GM19238 (cell line): ENCODE results near the gene CYP46A1.
"Not testable (repeated sequence)": the region's sequence is repeated elsewhere in the genome, so short reads cannot be mapped to it uniquely, and the experiment has no call there.

Experiments
- DNase-seq: peaks from one replicate; pipeline ENCODE4 v3.0.0; 2011; ENCODE audit warnings: low spot score; ENCODE audit not compliant: insufficient read length

The CYP46A1 gene

DNA sequence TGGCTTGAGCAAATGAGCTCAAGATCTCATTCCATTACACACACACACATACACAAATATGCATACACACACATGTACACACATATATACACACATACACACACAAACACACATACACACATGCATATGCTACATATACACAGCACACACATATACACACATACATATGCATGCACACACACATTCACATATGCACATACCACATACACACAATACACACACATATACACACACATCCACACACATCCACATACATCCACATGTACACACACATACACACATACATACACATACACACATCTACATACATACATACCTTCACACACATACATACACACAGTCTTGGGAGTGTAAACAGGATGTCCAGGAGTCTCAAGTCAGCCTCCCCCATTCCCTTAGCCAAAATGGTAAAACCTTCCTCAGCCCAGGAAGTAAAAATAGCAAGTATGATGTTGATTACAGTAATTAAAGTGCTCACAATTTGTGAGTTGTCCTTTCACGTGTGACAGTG lies 26.4 kb upstream of the CYP46A1 start:
- DNase-seq: no peak

DNA sequence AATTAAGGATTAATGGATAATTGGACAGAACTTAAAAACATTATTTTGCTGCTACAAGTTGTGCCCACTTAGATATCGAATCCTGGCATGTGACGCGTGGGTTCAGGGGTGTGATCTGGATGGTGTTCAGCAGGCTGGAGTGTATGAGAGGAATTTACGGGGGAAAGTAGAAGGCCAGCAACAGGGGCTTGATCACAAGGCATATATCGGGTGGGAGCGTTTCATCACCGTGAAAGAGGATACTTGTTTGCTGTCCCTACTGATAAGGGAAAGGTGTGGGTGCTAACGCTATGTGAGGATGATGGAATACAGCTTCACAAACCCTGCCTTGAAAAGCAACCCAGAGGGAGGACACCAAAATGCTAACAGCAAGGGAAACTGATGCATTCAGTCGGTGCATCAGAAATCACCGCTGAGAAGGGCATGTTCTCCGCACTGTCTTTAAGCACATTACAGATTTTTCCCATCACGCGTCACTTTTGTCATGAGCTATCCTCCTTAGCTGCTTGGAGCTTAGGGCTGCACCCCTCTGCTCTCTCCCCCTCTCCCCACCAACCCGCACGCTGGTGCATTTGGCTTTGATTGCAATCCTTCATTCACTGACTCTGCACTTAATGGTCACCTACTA lies 25.8 kb upstream of the CYP46A1 start:
- no peak for DNase-seq

- no peak for DNase-seq
These were observed 24.8 kb upstream of the CYP46A1 start for GRCh38 chr14:99659333-99659741.

- no peak for DNase-seq
These were observed 24.0 kb upstream of the CYP46A1 start for GRCh38 chr14:99660006-99660566.

- DNase-seq: no peak
These were observed 23.3 kb upstream of the CYP46A1 start for GRCh38 chr14:99660794-99661193.

GRCh38 chr14:99661206-99661605 lies 22.9 kb upstream of the CYP46A1 start:
- not testable (repeated sequence) for DNase-seq

GRCh38 chr14:99662846-99663245 lies 21.3 kb upstream of the CYP46A1 start:
- DNase-seq: no peak

DNA sequence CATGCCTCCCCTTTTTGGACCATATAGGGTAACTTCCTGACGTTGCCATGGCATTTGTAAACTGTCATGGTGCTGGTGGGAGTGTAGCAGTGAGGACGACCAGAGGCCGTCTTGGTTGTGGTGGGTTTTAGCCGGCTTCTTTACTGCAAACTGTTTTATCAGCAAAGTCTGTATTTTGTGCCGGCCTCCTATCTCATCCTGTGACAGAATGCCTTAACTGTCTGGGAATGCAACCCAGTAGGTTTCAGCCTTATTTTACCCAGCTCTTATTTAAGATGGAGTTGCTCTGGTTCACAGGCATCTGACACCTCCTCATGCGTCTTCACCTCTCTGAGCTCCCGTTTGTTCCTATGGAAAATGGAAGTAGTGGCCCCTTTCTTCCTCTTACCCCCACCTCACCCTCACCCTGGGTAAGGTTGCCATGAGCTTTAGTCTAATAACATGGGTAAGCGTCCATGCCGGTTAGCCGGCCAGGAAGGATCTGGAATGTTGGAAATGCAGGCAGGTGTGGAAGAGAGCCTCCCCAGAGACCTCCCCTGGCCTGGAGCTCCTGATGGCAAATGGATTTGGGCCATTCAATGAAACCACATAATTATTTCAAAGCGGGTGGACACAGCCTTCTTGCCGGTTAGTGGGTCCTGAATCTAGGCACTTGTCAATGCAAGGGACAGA lies 20.6 kb upstream of the CYP46A1 start:
- no peak for DNase-seq

DNA sequence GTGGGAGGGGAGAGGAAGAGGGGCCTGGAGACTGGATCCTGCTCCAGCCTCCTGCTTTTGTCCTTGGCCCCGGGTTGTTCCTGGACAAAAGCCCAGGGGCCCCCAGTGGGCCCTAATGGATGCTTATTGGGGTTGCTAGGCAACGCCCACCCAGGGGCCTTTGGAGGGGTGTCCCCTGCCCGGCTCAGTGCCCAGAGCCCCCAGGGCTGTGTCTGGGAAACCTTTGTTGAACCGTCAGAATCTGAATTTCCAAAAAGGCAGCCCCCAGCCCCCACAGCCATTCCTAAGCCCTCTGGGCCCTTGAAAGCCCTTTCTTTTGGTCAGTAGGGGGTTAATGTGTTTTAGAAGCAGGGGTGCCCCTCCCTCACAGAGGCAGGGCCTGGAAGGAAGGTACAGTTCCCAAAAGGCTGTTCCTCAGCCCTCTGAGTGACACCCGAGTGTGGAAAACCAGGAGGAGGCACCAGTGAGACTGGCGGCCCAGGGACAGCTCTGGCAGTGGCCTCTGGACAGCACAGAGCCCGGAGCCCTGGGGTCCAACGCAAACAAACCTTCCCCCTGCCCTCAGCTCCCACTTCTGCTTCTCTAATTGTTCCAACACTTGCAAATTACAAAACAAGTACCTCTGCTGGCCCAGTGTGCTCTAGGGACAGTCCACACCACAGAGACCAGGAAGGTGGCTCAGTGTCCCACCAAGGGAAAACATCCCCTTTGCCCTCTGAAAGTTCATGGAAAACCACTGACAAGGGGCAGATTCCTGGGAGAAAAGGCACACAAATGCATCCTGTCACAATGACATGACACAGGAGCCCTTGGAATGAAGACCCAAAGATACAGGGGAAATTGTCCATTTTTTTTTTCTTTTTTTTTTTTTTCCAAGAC lies 19.8 kb upstream of the CYP46A1 start:
- no peak for DNase-seq

DNA sequence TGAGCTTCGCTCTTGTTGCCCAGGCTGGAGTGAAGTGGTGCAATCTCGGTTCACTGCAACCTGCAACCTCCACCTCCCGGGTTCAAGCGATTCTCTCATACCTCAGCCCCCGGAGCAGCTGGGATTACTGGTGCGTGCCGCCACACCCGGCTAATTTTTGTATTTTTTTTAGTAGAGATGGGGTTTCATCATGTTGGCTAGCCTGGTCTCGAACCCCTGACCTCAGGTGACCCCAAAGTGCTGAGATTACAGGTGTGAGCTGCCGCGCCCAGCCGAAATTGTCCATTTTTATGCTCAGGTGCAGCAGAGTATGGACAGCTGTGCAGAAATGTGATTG lies 19.2 kb upstream of the CYP46A1 start:
- DNase-seq: no peak

GRCh38 chr14:99666533-99666932 lies 17.6 kb upstream of the CYP46A1 start:
- DNase-seq: no peak

- no peak for DNase-seq
These were observed 17.1 kb upstream of the CYP46A1 start for GRCh38 chr14:99667045-99667444.

DNA sequence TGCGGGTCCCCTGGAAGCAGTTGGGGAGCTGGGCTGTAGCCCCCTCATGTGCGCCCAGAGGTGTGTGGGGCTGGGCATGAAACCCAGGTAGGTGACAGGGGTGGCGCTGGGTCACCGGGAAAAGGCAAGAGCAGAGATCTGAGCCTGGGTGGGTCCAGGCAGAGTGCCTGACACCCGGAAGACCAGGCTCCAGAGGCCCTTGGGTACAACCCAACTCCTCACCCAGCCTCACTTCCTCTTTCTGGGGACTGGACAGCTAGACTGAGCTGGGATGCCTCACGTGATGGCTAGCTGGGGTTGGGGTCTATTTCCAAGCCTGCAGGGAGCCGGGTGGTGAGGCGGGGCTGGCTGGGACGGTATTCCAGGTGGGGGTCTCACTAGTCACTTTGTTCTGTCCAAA lies 16.3 kb upstream of the CYP46A1 start:
- DNase-seq: no peak

- DNase-seq: no peak
These were observed 15.5 kb upstream of the CYP46A1 start for GRCh38 chr14:99668307-99669295.

- no peak for DNase-seq
These were observed 13.5 kb upstream of the CYP46A1 start for GRCh38 chr14:99670361-99671234.

GRCh38 chr14:99671235-99672224 lies 12.6 kb upstream of the CYP46A1 start:
- DNase-seq: no peak

DNA sequence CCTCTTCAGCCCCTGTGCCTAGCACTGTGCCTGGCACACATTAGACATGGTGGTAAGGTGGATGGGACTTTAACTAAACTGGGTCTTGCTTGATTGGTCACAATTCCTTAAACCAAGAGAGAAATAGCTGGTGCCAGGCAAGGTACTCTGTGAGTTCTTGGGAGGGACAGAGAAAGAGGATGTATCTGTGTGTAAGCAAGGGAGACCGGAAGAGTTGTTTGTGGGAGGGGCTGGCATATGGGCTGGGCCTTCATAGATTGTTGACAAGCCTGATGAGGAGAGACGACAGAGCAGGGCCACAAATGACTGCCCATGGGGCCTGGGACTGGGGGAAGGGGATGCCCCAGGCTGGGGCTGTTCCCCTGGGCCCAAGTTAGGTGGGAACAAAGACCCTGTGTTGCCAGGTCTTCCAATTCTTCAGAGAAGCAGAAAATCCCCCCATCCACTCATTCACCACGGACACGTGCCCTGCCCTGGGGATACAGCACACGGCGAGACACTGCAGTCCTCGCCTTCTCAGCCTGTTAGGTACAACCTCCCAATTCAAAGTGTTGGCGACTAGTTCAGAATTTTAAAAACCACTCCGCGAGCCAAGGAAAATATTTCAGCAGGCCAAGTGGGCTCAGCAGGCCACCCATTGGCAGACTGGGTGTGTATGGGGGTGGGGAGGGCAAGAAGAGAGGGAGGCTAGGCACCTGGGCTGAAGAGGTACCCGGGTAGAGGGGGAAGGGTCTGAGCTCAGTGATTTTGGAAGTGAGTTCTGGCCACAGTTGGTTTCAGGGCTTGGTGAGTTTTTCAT lies 11.4 kb upstream of the CYP46A1 start:
- DNase-seq: no peak
